HEK293 (cell line): ENCODE results near the gene TRH.

Experiments
- CTCF ChIP-seq: fragments of 450-650 bp; formaldehyde crosslinking; IDR thresholded peaks from 2 replicates; pipeline ENCODE4 v1.5.1; 2016; ENCODE audit warnings: missing biosample characterization, missing genetic modification characterization
- RBAK ChIP-seq: fragments of 450-650 bp; formaldehyde crosslinking; IDR thresholded peaks from 2 replicates; pipeline ENCODE4 v1.5.1; 2016; ENCODE audit warnings: missing biosample characterization, missing genetic modification characterization
- ZBTB26 ChIP-seq: fragments of 450-650 bp; formaldehyde crosslinking; optimal IDR thresholded peaks from 2 replicates; pipeline ENCODE3; 2016; ENCODE audit warnings: missing biosample characterization, mild to moderate bottlenecking, missing genetic modification characterization
- ZNF449 ChIP-seq: fragments of 450-650 bp; formaldehyde crosslinking; IDR thresholded peaks from 2 replicates; pipeline ENCODE4 v1.5.1; 2017; ENCODE audit warnings: missing biosample characterization, mild to moderate bottlenecking, missing genetic modification characterization, moderate library complexity
- ZNF549 ChIP-seq: fragments of 450-650 bp; IDR thresholded peaks from 2 replicates; pipeline ENCODE4 v1.5.1; 2018; ENCODE audit warnings: missing biosample characterization, missing genetic modification characterization, mild to moderate bottlenecking, inconsistent platforms, moderate library complexity

- no peak for TF ChIP-seq CTCF (tag by site-specific recombination)
- TF ChIP-seq ZNF449 (tag by site-specific recombination), result no peak
- TF ChIP-seq ZBTB26 (tag by site-specific recombination), result no peak
- TF ChIP-seq RBAK (tag by site-specific recombination), result no peak
- TF ChIP-seq ZNF549 (tag by site-specific recombination), result no peak
Measured at GRCh38 chr3:129962600-129962999, 11.9 kb upstream of the TRH start.
